Activated naive CD4-positive, alpha-beta T cell treated with anti-CD3 and anti-CD28 coated beads, Interleukin-2, amount 50 U/mL, for 16 hours (primary cell): ENCODE measurements around the gene LGI2.

Source experiments
- DNase-seq: peaks from one replicate; pipeline ENCODE4 v3.0.0-alpha.2; 2020

Gene LGI2

GRCh38 chr4:24956091-24956490 lies 74.7 kb downstream of the LGI2 start:
- DNase-seq, result no peak

- no peak for DNase-seq
Observed at GRCh38 chr4:24952667-24953066, 78.1 kb downstream of the LGI2 start.

GRCh38 chr4:24949970-24950369 lies 80.8 kb downstream of the LGI2 start:
- no peak for DNase-seq
